GM10266 (cell line): Measurements from ENCODE around the gene LYZL1.
"Not testable (repeated sequence)": the region's sequence is repeated elsewhere in the genome, so short reads cannot be mapped to it uniquely, and the experiment has no call there.

Experiments used
- DNase-seq: peaks from one replicate; pipeline ENCODE4 v3.0.0; 2012; ENCODE audit errors: extremely low spot score
- TF ChIP-seq, protein P1 (sequence below): IDR thresholded peaks from 2 replicates; pipeline ENCODE4 v1.5.1; 2012; ENCODE audit warnings: mild to moderate bottlenecking, low read depth; ENCODE audit not compliant: control insufficient read depth, insufficient read depth; ENCODE audit errors: missing control alignments

Gene LYZL1

DNA sequence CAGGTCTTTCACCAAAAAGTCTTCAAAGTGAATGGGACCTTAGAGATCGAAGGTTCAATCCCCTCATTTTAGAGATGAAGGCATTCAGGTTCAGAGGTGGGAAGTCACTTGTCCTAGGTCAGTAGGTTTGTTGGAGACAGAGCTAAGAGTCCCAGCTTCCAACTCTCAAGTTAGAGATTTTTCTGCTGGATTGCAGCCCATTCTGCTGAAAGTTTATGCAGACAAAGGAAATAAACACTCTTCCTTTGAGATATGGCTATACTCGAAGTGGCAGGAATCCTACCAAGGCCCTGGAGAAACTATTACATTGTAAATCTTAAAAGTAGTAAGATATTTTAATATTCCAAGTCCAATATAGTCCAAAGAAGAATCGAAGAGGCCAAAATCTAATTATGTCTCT lies 64.4 kb downstream of the LYZL1 start:
- TF ChIP-seq, protein P1, sequence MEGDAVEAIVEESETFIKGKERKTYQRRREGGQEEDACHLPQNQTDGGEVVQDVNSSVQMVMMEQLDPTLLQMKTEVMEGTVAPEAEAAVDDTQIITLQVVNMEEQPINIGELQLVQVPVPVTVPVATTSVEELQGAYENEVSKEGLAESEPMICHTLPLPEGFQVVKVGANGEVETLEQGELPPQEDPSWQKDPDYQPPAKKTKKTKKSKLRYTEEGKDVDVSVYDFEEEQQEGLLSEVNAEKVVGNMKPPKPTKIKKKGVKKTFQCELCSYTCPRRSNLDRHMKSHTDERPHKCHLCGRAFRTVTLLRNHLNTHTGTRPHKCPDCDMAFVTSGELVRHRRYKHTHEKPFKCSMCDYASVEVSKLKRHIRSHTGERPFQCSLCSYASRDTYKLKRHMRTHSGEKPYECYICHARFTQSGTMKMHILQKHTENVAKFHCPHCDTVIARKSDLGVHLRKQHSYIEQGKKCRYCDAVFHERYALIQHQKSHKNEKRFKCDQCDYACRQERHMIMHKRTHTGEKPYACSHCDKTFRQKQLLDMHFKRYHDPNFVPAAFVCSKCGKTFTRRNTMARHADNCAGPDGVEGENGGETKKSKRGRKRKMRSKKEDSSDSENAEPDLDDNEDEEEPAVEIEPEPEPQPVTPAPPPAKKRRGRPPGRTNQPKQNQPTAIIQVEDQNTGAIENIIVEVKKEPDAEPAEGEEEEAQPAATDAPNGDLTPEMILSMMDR: no peak
- DNase-seq: no peak

DNA sequence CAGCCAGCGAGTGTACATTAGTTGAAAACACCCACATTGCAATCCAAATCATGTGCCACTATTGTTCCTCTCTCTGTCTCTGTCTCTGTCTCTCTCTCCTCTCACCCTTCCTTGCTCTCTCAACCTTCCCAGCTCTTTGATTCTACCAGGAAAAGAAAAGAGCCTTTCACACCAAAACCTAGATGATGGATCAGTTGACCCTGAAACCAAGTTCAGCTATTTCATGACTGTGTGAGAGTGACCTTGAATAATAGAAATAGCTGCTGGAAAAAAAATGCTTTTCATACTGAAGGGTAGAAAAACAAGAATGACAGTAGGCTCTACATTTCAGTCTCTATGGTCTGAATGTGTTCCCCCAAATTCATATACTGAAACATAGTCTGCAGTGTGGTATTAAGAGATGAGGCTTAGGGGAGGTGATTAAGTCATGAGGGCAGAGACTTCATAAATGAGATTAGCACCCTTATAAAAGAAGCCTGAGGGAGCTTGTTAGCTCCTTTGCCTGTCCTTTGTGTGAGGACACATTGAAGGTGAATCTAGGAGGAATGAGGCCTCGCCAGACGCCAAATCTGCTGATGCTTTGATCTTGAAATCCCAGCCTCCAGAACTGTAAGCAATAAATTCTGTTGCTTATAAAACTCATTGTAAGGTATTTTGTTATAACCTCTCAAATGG lies 65.2 kb downstream of the LYZL1 start:
- DNase-seq: no peak
- TF ChIP-seq, protein P1: no peak

DNA sequence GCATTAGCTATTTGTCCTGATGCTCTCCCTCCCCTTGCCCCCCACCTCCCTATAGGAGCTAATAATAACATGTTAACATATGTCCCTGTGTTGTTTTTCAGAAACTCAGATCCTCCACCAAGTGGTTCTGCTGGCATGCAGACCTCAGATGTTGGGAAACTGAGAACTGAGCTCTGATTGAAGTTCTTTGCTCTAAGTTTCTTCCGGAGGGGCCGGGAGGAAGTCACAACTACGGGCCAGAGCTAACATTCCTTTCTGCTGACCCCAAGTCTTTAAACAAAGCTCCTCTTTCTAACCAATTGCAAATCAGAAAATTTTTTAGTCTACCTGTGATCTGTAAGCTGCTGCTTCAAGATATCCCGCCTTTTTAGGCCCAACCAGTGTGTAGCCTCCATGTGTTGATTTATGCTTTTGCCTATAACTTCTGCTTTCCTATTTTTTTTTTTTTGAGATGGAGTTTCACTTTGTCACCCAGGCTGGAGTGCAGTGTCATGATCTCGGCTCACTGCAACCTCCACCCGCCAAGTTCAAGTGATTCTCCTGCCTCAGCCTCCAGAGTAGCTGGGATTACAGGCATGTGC lies 66.6 kb downstream of the LYZL1 start:
- TF ChIP-seq, protein P1: no peak
- no peak for DNase-seq

DNA sequence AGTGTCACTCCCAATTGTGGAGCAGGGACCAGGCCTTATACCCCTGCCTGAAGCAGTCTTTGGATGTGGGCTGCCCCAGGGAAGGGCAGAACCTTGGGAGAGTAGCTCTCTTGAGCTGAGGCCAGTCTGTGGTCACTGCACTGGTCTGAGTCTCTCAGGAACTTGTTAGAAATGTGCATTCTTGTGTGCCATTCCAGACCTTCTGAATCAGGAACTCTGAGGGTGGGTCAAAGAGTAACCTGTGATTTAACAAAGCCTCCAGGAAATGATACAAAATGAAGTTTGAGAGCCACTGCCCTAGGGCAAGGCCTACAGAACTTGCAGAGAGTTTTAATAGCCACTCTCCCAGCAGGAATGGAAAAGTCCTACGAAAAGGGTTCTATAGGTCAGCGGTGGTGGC lies 68.1 kb downstream of the LYZL1 start:
- DNase-seq: no peak
- TF ChIP-seq, protein P1: no peak

DNA sequence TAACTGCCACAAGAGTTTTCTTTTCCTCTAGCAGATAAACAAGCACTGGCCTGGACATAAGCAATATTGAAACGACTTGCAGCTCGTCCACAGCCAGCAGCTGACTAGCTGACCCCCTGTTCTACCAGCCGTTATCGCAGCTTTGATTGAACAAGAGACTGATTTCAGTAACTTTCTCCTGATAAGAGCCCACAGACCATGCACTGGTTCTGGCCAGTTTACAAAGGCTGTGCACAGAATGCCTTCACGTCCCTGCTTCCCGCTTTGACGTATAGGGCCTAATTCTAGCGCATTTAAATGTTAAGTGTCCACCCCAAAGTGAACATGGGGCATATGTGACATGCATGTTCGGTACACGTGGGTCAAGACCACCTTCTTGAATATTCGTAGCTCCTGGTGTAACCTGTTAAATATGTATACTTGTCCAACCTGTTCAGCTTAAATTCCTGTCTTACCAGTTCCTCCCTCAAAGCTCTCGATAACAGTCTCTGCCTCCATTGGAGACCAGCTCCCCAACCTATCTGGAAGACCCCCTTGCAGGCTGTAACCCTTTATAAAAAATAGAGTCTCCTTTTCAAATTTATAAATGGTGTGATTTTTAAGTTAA lies 69.2 kb downstream of the LYZL1 start:
- TF ChIP-seq, protein P1: no peak
- no peak for DNase-seq

DNA sequence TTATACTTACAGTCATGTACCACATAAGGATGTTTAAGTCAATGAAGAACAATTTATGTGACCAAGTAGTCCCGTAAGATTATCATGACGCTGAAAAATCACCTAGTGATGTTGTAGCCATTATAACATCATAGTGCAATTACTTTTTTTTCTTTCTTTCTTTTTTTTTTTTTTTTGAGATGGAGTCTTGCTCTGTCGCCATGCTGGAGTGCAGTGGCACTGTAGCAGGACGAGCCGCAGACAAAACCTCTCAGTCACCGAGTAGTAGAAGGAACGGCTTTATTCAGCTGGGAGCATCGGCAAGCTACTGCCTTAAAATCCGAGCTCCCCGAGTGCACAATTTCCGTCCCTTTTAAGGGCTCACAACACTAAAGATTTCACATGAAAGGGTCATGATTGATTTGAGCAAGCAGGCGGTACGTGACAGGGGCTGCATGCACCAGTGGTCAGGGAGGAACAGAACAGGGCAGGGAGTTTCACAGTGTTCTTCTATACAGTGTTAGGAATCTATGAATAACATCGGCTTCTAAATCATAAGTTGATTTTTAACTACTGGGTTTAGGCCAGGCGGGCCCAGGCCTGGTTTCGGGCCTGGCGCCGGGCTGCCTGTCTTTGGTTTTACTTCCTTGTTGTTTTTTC lies 71.5 kb downstream of the LYZL1 start:
- DNase-seq: not testable (repeated sequence)
